Stimulated activated memory B cell treated with anti-CD40 and anti-IgM and Interleukin-4, amounts not matched to agents 10 μg/mL and 1 μg/mL and 100 μg/mL, for 72 hours (primary cell): ENCODE data around the gene CLTA.

Experiments used
- ATAC-seq: fragments of 150-1000 bp; cut with Tn5 transposase; 2 replicates; pipeline ENCODE4 v1.10.0; 2021
- H3K27ac Mint-ChIP-seq: one replicate; pipeline ENCODE4 v1.8.0; 2022; ENCODE audit warnings: mild to moderate bottlenecking, mixed read lengths
- H3K27me3 Mint-ChIP-seq: one replicate; pipeline ENCODE4 v1.8.0; 2022; ENCODE audit warnings: mixed read lengths
- H3K36me3 Mint-ChIP-seq: one replicate; pipeline ENCODE4 v1.8.0; 2022; ENCODE audit warnings: mixed read lengths
- H3K4me1 Mint-ChIP-seq: one replicate; pipeline ENCODE4 v1.8.0; 2022; ENCODE audit warnings: mixed read lengths
- H3K4me3 Mint-ChIP-seq: one replicate; pipeline ENCODE4 v1.8.0; 2022; ENCODE audit warnings: mild to moderate bottlenecking, moderate library complexity, mixed read lengths
- H3K9me3 Mint-ChIP-seq: one replicate; pipeline ENCODE4 v1.8.0; 2022; ENCODE audit warnings: mixed read lengths

The CLTA gene

GRCh38 chr9:36191686-36192085, 965 bp downstream of the CLTA start:
- no peak for ATAC-seq
- Mint-ChIP-seq H3K36me3 (peaks cover 21% of the 10 kb centered on the region), H3K4me3 (peak overlapping the region; percentile 83)

DNA sequence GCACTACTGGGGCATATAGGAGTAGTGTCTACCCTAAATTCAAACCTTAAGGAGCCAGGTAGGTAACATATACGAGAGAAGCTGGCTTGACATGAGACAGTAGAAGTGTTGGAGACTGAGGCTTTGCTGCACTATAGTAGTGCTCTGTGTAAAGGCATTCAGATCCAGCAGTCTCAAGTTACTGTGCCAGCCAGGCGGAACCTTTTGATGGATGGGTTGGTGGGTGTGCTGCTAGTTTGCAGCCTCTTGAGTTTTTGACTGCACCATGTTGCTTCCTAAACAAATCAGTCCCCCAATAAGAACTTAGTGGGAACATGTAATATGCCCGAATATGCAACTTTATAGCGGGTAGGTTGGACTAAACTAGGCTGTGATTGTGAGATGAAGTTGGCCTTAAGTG, 1.5 kb downstream of the CLTA start:
- peak overlapping the region; percentile 83 for H3K4me3 Mint-ChIP-seq
- ATAC-seq = no peak
- no peaks in the 10 kb centered on the region for H3K27me3 Mint-ChIP-seq
- peak overlapping the region; percentile 85 for H3K27ac Mint-ChIP-seq
- H3K9me3 Mint-ChIP-seq = no peaks in the 10 kb centered on the region
- H3K36me3 Mint-ChIP-seq = peaks cover 21% of the 10 kb centered on the region
- H3K4me1 Mint-ChIP-seq = peaks cover 50% of the 10 kb centered on the region

More at GRCh38 chr9:36191686-36192085, 965 bp downstream of the CLTA start:
- Mint-ChIP-seq H3K27me3 (no peaks in the 10 kb centered on the region), H3K4me1 (peaks cover 50% of the 10 kb centered on the region), H3K27ac (peak overlapping the region; percentile 85), H3K9me3 (no peaks in the 10 kb centered on the region)

GRCh38 chr9:36193023-36193422, 2.3 kb downstream of the CLTA start:
- H3K4me1 Mint-ChIP-seq = peaks cover 50% of the 10 kb centered on the region
- H3K36me3 Mint-ChIP-seq = peaks cover 21% of the 10 kb centered on the region
- H3K27ac Mint-ChIP-seq = peak overlapping the region; percentile 25
- no peaks in the 10 kb centered on the region for H3K27me3 Mint-ChIP-seq
- no peaks in the 10 kb centered on the region for H3K9me3 Mint-ChIP-seq
- no peak for ATAC-seq
- peak overlapping the region; percentile 83 for H3K4me3 Mint-ChIP-seq

GRCh38 chr9:36194326-36195000, 3.7 kb downstream of the CLTA start:
- H3K4me3 Mint-ChIP-seq = peak overlapping the region; percentile 13

GRCh38 chr9:36204906-36205547, 14.3 kb downstream of the CLTA start:
- Mint-ChIP-seq H3K9me3 (no peaks in the 10 kb centered on the region), H3K4me3 (no peak overlapping the region), H3K27me3 (no peaks in the 10 kb centered on the region), H3K36me3 (peaks cover 42% of the 10 kb centered on the region), H3K27ac (no peak overlapping the region), H3K4me1 (peaks cover 36% of the 10 kb centered on the region)
- ATAC-seq = no peak

More at GRCh38 chr9:36194326-36195000, 3.7 kb downstream of the CLTA start:
- Mint-ChIP-seq H3K9me3 (no peaks in the 10 kb centered on the region), H3K27ac (peak overlapping the region; percentile 25), H3K36me3 (peaks cover 26% of the 10 kb centered on the region), H3K27me3 (no peaks in the 10 kb centered on the region), H3K4me1 (peaks cover 50% of the 10 kb centered on the region)
- ATAC-seq = no peak

DNA sequence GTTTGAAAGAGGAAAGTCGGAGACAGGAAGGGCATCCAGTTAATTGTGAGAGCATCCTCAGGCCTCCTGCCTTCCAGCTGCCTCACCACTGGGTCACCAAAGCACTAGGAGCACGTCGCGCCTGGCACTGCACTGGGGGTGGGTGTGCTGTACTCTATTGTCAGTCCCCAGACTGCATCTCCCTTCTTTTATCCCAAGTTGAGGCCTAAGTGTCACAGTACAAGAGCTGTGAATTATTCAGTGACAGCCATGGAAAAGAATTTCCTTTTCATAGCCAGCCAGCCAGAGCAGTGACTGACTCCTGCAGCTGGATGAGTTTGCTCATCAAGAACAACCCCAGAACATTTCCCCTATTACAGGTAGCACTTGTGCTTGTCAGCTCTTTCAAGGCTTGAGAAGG, 16.3 kb downstream of the CLTA start:
- no peak overlapping the region for H3K4me3 Mint-ChIP-seq
- peaks cover 62% of the 10 kb centered on the region for H3K36me3 Mint-ChIP-seq
- H3K9me3 Mint-ChIP-seq = no peaks in the 10 kb centered on the region
- peaks cover 45% of the 10 kb centered on the region for H3K4me1 Mint-ChIP-seq
- H3K27me3 Mint-ChIP-seq = no peaks in the 10 kb centered on the region
- H3K27ac Mint-ChIP-seq = peak overlapping the region; percentile 49
- no peak for ATAC-seq

GRCh38 chr9:36207546-36208012, 16.9 kb downstream of the CLTA start:
- no peak overlapping the region for H3K4me3 Mint-ChIP-seq
- peaks cover 62% of the 10 kb centered on the region for H3K36me3 Mint-ChIP-seq
- no peak for ATAC-seq
- no peaks in the 10 kb centered on the region for H3K27me3 Mint-ChIP-seq
- peak overlapping the region; percentile 49 for H3K27ac Mint-ChIP-seq
- peaks cover 45% of the 10 kb centered on the region for H3K4me1 Mint-ChIP-seq
- no peaks in the 10 kb centered on the region for H3K9me3 Mint-ChIP-seq

- no peaks in the 10 kb centered on the region for H3K9me3 Mint-ChIP-seq
- H3K36me3 Mint-ChIP-seq = peaks cover 62% of the 10 kb centered on the region
- peaks cover 51% of the 10 kb centered on the region for H3K4me1 Mint-ChIP-seq
- H3K27me3 Mint-ChIP-seq = no peaks in the 10 kb centered on the region
- H3K27ac Mint-ChIP-seq = peak overlapping the region; percentile 64
- no peak overlapping the region for H3K4me3 Mint-ChIP-seq
- ATAC-seq = no peak
These were observed 18.0 kb downstream of the CLTA start for GRCh38 chr9:36208521-36209253.

- Mint-ChIP-seq H3K27me3 (no peaks in the 10 kb centered on the region), H3K4me1 (peaks cover 51% of the 10 kb centered on the region), H3K4me3 (no peak overlapping the region), H3K36me3 (peaks cover 42% of the 10 kb centered on the region), H3K9me3 (no peaks in the 10 kb centered on the region), H3K27ac (no peak overlapping the region)
- ATAC-seq = no peak
These were observed 20.0 kb downstream of the CLTA start for GRCh38 chr9:36210722-36211121.

GRCh38 chr9:36211510-36211909, 20.8 kb downstream of the CLTA start:
- Mint-ChIP-seq H3K27me3 (no peaks in the 10 kb centered on the region), H3K27ac (no peak overlapping the region), H3K4me3 (no peak overlapping the region), H3K36me3 (peaks cover 42% of the 10 kb centered on the region), H3K9me3 (no peaks in the 10 kb centered on the region), H3K4me1 (peaks cover 49% of the 10 kb centered on the region)
- ATAC-seq = no peak

DNA sequence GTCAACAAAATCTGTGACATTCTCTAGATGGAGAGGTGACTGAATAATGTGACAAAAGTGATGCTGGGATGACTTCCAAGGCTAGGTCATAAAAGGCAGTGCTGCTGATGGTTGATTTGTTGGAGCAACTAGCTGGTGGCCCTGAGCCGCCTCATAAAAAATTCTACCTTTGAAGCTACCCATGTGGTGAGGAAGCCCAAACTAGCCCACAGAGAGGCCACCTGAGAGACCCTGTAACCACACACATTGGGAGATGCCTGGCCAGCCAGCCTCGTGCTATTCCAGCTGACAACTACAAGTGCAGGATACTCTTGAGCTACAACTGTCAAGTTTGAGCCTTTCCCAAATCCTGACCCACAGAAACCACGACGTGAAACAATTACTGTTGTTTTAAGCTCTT, 22.7 kb downstream of the CLTA start:
- Mint-ChIP-seq H3K9me3 (no peaks in the 10 kb centered on the region), H3K27me3 (no peaks in the 10 kb centered on the region), H3K27ac (peak overlapping the region; percentile 25), H3K36me3 (peaks cover 53% of the 10 kb centered on the region), H3K4me3 (no peak overlapping the region), H3K4me1 (peaks cover 44% of the 10 kb centered on the region)
- ATAC-seq = no peak

GRCh38 chr9:36213989-36214388, 23.3 kb downstream of the CLTA start:
- Mint-ChIP-seq H3K27ac (no peak overlapping the region), H3K36me3 (peaks cover 59% of the 10 kb centered on the region), H3K9me3 (no peaks in the 10 kb centered on the region), H3K27me3 (no peaks in the 10 kb centered on the region), H3K4me1 (peaks cover 41% of the 10 kb centered on the region), H3K4me3 (no peak overlapping the region)
- no peak for ATAC-seq

DNA sequence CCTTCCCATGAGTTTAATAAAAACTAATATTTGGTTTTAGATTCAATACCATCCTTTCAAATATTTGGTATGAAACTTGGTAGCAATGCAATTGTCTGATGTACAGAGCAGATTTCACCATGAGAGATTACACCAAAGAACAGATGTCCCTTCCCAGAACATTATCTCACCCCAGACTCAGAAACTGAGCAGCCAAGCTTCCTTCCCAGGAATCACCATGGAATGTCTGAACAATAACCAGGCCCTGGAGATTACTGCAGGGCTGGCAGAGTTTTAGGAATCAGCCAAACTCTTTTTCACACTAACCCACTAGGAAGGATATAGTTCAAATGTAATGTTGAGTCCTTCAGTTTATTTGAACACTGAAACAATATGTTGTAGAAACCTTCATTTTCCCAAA, 23.9 kb downstream of the CLTA start:
- Mint-ChIP-seq H3K27me3 (no peaks in the 10 kb centered on the region), H3K4me1 (peaks cover 35% of the 10 kb centered on the region), H3K4me3 (no peak overlapping the region), H3K27ac (no peak overlapping the region), H3K36me3 (peaks cover 59% of the 10 kb centered on the region), H3K9me3 (no peaks in the 10 kb centered on the region)
- no peak for ATAC-seq

GRCh38 chr9:36217256-36217968, 26.7 kb downstream of the CLTA start:
- Mint-ChIP-seq H3K4me1 (peaks cover 23% of the 10 kb centered on the region), H3K27ac (peak overlapping the region; percentile 12), H3K4me3 (no peak overlapping the region), H3K36me3 (peaks cover 52% of the 10 kb centered on the region), H3K27me3 (no peaks in the 10 kb centered on the region), H3K9me3 (no peaks in the 10 kb centered on the region)
- ATAC-seq = no peak

- peaks cover 3% of the 10 kb centered on the region for H3K9me3 Mint-ChIP-seq
- peak overlapping the region; percentile 12 for H3K27ac Mint-ChIP-seq
- ATAC-seq = no peak
- H3K36me3 Mint-ChIP-seq = peaks cover 54% of the 10 kb centered on the region
- no peak overlapping the region for H3K4me3 Mint-ChIP-seq
- no peaks in the 10 kb centered on the region for H3K27me3 Mint-ChIP-seq
- peaks cover 21% of the 10 kb centered on the region for H3K4me1 Mint-ChIP-seq
These were observed 27.3 kb downstream of the CLTA start for GRCh38 chr9:36218011-36218410.
